ENCODE results near the gene CHPF.

The CHPF gene

GRCh38 chr2:219560037-219560892 is 16.7 kb upstream of the CHPF start:
- H3K4me1 ChIP-seq (ENCODE audit: control insufficient read depth in 2 of 2, insufficient read depth in 2 of 2, low read length in 2 of 2): no peaks in the 10 kb centered on the region
- H3K9me3 ChIP-seq (ENCODE audit: control insufficient read depth in 2 of 2, low read length in 2 of 2): peaks cover 0 to 1% of the 10 kb centered on the region in 2 donors
- H3K9ac ChIP-seq (ENCODE audit: low read depth in 1 of 2, low read length in 2 of 2): no peak overlapping the region
- no peaks in the 10 kb centered on the region for H3K36me3 ChIP-seq (ENCODE audit: control insufficient read depth in 2 of 2, insufficient read depth in 2 of 2, low read length in 2 of 2)
- H3K27me3 ChIP-seq (ENCODE audit: control insufficient read depth in 2 of 2, insufficient read depth in 2 of 2, low read length in 2 of 2): no peaks in the 10 kb centered on the region
- H3K27ac ChIP-seq (ENCODE audit: low read depth in 2 of 2, low read length in 2 of 2): no peak overlapping the region
- no peak overlapping the region for H3K4me3 ChIP-seq (ENCODE audit: low read length in 2 of 2)

GRCh38 chr2:219559156-219559915 is 15.7 kb upstream of the CHPF start:
- H3K4me1 ChIP-seq (ENCODE audit: control insufficient read depth in 2 of 2, insufficient read depth in 2 of 2, low read length in 2 of 2): no peaks in the 10 kb centered on the region
- no peak overlapping the region for H3K9ac ChIP-seq (ENCODE audit: low read depth in 1 of 2, low read length in 2 of 2)
- H3K27me3 ChIP-seq (ENCODE audit: control insufficient read depth in 2 of 2, insufficient read depth in 2 of 2, low read length in 2 of 2): peaks cover 0 to 4% of the 10 kb centered on the region in 2 donors
- H3K36me3 ChIP-seq (ENCODE audit: control insufficient read depth in 2 of 2, insufficient read depth in 2 of 2, low read length in 2 of 2): no peaks in the 10 kb centered on the region
- no peak overlapping the region for H3K4me3 ChIP-seq (ENCODE audit: low read length in 2 of 2)
- peaks cover 0 to 1% of the 10 kb centered on the region in 2 donors for H3K9me3 ChIP-seq (ENCODE audit: control insufficient read depth in 2 of 2, low read length in 2 of 2)
- H3K27ac ChIP-seq (ENCODE audit: low read depth in 2 of 2, low read length in 2 of 2): no peak overlapping the region

- no peak overlapping the region for H3K27ac ChIP-seq (ENCODE audit: low read depth in 2 of 2, low read length in 2 of 2)
- no peaks in the 10 kb centered on the region for H3K36me3 ChIP-seq (ENCODE audit: control insufficient read depth in 2 of 2, insufficient read depth in 2 of 2, low read length in 2 of 2)
- H3K4me3 ChIP-seq (ENCODE audit: low read length in 2 of 2): no peak overlapping the region
- peaks cover under 1 to 3% of the 10 kb centered on the region in 2 donors for H3K4me1 ChIP-seq (ENCODE audit: control insufficient read depth in 2 of 2, insufficient read depth in 2 of 2, low read length in 2 of 2)
- H3K27me3 ChIP-seq (ENCODE audit: control insufficient read depth in 2 of 2, insufficient read depth in 2 of 2, low read length in 2 of 2): peaks cover 10 to 13% of the 10 kb centered on the region in 2 donors
- H3K9ac ChIP-seq (ENCODE audit: low read depth in 1 of 2, low read length in 2 of 2): no peak overlapping the region
- no peaks in the 10 kb centered on the region for H3K9me3 ChIP-seq (ENCODE audit: control insufficient read depth in 2 of 2, low read length in 2 of 2)
These were observed 14.5 kb upstream of the CHPF start for GRCh38 chr2:219557791-219558785.

GRCh38 chr2:219557320-219557719 is 13.7 kb upstream of the CHPF start:
- Histone ChIP-seq H3K9me3 (ENCODE audit: control insufficient read depth in 2 of 2, low read length in 2 of 2) (no peaks in the 10 kb centered on the region), H3K27me3 (ENCODE audit: control insufficient read depth in 2 of 2, insufficient read depth in 2 of 2, low read length in 2 of 2) (peaks cover 13 to 17% of the 10 kb centered on the region in 2 donors), H3K27ac (ENCODE audit: low read depth in 2 of 2, low read length in 2 of 2) (no peak overlapping the region), H3K36me3 (ENCODE audit: control insufficient read depth in 2 of 2, insufficient read depth in 2 of 2, low read length in 2 of 2) (no peaks in the 10 kb centered on the region), H3K4me3 (ENCODE audit: low read length in 2 of 2) (no peak overlapping the region), H3K9ac (ENCODE audit: low read depth in 1 of 2, low read length in 2 of 2) (no peak overlapping the region), H3K4me1 (ENCODE audit: control insufficient read depth in 2 of 2, insufficient read depth in 2 of 2, low read length in 2 of 2) (peaks cover 5 to 8% of the 10 kb centered on the region in 2 donors)

- H3K27ac ChIP-seq (ENCODE audit: low read depth in 2 of 2, low read length in 2 of 2): no peak overlapping the region
- H3K4me3 ChIP-seq (ENCODE audit: low read length in 2 of 2): no peak overlapping the region
- H3K9me3 ChIP-seq (ENCODE audit: control insufficient read depth in 2 of 2, low read length in 2 of 2): no peaks in the 10 kb centered on the region
- no peaks in the 10 kb centered on the region for H3K36me3 ChIP-seq (ENCODE audit: control insufficient read depth in 2 of 2, insufficient read depth in 2 of 2, low read length in 2 of 2)
- H3K27me3 ChIP-seq (ENCODE audit: control insufficient read depth in 2 of 2, insufficient read depth in 2 of 2, low read length in 2 of 2): peaks cover 16 to 17% of the 10 kb centered on the region in 2 donors
- H3K4me1 ChIP-seq (ENCODE audit: control insufficient read depth in 2 of 2, insufficient read depth in 2 of 2, low read length in 2 of 2): peaks cover 8 to 9% of the 10 kb centered on the region in 2 donors
- no peak overlapping the region for H3K9ac ChIP-seq (ENCODE audit: low read depth in 1 of 2, low read length in 2 of 2)
These were observed 12.8 kb upstream of the CHPF start for GRCh38 chr2:219556413-219556812.

GRCh38 chr2:219555956-219556355 is 12.3 kb upstream of the CHPF start:
- no peaks in the 10 kb centered on the region for H3K9me3 ChIP-seq (ENCODE audit: control insufficient read depth in 2 of 2, low read length in 2 of 2)
- no peaks in the 10 kb centered on the region for H3K36me3 ChIP-seq (ENCODE audit: control insufficient read depth in 2 of 2, insufficient read depth in 2 of 2, low read length in 2 of 2)
- H3K4me3 ChIP-seq (ENCODE audit: low read length in 2 of 2): no peak overlapping the region
- peaks cover 8 to 9% of the 10 kb centered on the region in 2 donors for H3K4me1 ChIP-seq (ENCODE audit: control insufficient read depth in 2 of 2, insufficient read depth in 2 of 2, low read length in 2 of 2)
- peaks cover 17 to 19% of the 10 kb centered on the region in 2 donors for H3K27me3 ChIP-seq (ENCODE audit: control insufficient read depth in 2 of 2, insufficient read depth in 2 of 2, low read length in 2 of 2)
- H3K9ac ChIP-seq (ENCODE audit: low read depth in 1 of 2, low read length in 2 of 2): no peak overlapping the region
- no peak overlapping the region for H3K27ac ChIP-seq (ENCODE audit: low read depth in 2 of 2, low read length in 2 of 2)

GRCh38 chr2:219554350-219554749 is 10.7 kb upstream of the CHPF start:
- Histone ChIP-seq H3K9ac (ENCODE audit: low read depth in 1 of 2, low read length in 2 of 2) (no peak overlapping the region), H3K9me3 (ENCODE audit: control insufficient read depth in 2 of 2, low read length in 2 of 2) (no peaks in the 10 kb centered on the region), H3K4me1 (ENCODE audit: control insufficient read depth in 2 of 2, insufficient read depth in 2 of 2, low read length in 2 of 2) (peaks cover 8 to 9% of the 10 kb centered on the region in 2 donors), H3K27ac (ENCODE audit: low read depth in 2 of 2, low read length in 2 of 2) (no peak overlapping the region), H3K27me3 (ENCODE audit: control insufficient read depth in 2 of 2, insufficient read depth in 2 of 2, low read length in 2 of 2) (peaks cover 17 to 22% of the 10 kb centered on the region in 2 donors), H3K36me3 (ENCODE audit: control insufficient read depth in 2 of 2, insufficient read depth in 2 of 2, low read length in 2 of 2) (no peaks in the 10 kb centered on the region), H3K4me3 (ENCODE audit: low read length in 2 of 2) (no peak overlapping the region)

GRCh38 chr2:219553463-219553963 is 9.9 kb upstream of the CHPF start:
- Histone ChIP-seq H3K4me3 (ENCODE audit: low read length in 2 of 2) (no peak overlapping the region), H3K27ac (ENCODE audit: low read depth in 2 of 2, low read length in 2 of 2) (no peak overlapping the region), H3K9ac (ENCODE audit: low read depth in 1 of 2, low read length in 2 of 2) (no peak overlapping the region), H3K36me3 (ENCODE audit: control insufficient read depth in 2 of 2, insufficient read depth in 2 of 2, low read length in 2 of 2) (no peaks in the 10 kb centered on the region), H3K9me3 (ENCODE audit: control insufficient read depth in 2 of 2, low read length in 2 of 2) (no peaks in the 10 kb centered on the region), H3K27me3 (ENCODE audit: control insufficient read depth in 2 of 2, insufficient read depth in 2 of 2, low read length in 2 of 2) (peaks cover 17 to 22% of the 10 kb centered on the region in 2 donors), H3K4me1 (ENCODE audit: control insufficient read depth in 2 of 2, insufficient read depth in 2 of 2, low read length in 2 of 2) (peaks cover 8 to 9% of the 10 kb centered on the region in 2 donors)

- peaks cover 17 to 22% of the 10 kb centered on the region in 2 donors for H3K27me3 ChIP-seq (ENCODE audit: control insufficient read depth in 2 of 2, insufficient read depth in 2 of 2, low read length in 2 of 2)
- H3K27ac ChIP-seq (ENCODE audit: low read depth in 2 of 2, low read length in 2 of 2): no peak overlapping the region
- H3K9me3 ChIP-seq (ENCODE audit: control insufficient read depth in 2 of 2, low read length in 2 of 2): no peaks in the 10 kb centered on the region
- peaks cover 8 to 9% of the 10 kb centered on the region in 2 donors for H3K4me1 ChIP-seq (ENCODE audit: control insufficient read depth in 2 of 2, insufficient read depth in 2 of 2, low read length in 2 of 2)
- H3K4me3 ChIP-seq (ENCODE audit: low read length in 2 of 2): peak overlapping the region; percentile 64
- no peaks in the 10 kb centered on the region for H3K36me3 ChIP-seq (ENCODE audit: control insufficient read depth in 2 of 2, insufficient read depth in 2 of 2, low read length in 2 of 2)
- no peak overlapping the region for H3K9ac ChIP-seq (ENCODE audit: low read depth in 1 of 2, low read length in 2 of 2)
These were observed 9.5 kb upstream of the CHPF start for GRCh38 chr2:219553168-219553417.
